Liver (tissue), 9 donors: ENCODE data around the gene SP2. TPM values are rescaled to one million over a fixed set of nuclear protein-coding genes. Genes with fewer than 3 reads are reported as not detected.

Source experiments
- DNase-seq: peaks from one replicate; pipeline ENCODE4 v3.0.0-alpha.2; 2017; ENCODE audit warnings: low spot score
- H3K27ac ChIP-seq, 2 donors: one replicate each; pipeline ENCODE4 v1.7.0; 2013; ENCODE audit warnings: inconsistent platforms in 2 of 2, low read length in 2 of 2, control low read depth in 1 of 2, low read depth in 1 of 2, mild to moderate bottlenecking in 1 of 2
- H3K27me3 ChIP-seq, 4 donors: one replicate each; pipeline versions ENCODE4 v1.6.1 to v1.7.0; 2013; ENCODE audit warnings: low read length in 3 of 4, inconsistent platforms in 1 of 4, mild to moderate bottlenecking in 1 of 4, moderate library complexity in 1 of 4; ENCODE audit not compliant: control insufficient read depth in 4 of 4, insufficient read depth in 4 of 4
- H3K36me3 ChIP-seq, 4 donors: one replicate each; pipeline versions ENCODE4 v1.6.1 to v1.7.0; 2013; ENCODE audit warnings: low read length in 3 of 4, mild to moderate bottlenecking in 3 of 4, low read depth in 1 of 4, moderate library complexity in 1 of 4; ENCODE audit not compliant: control insufficient read depth in 4 of 4, insufficient read depth in 3 of 4
- H3K4me1 ChIP-seq, 4 donors: one replicate each; pipeline versions ENCODE4 v1.6.1 to v1.7.0; 2013; ENCODE audit warnings: low read length in 3 of 4, mild to moderate bottlenecking in 3 of 4, moderate library complexity in 1 of 4; ENCODE audit not compliant: control insufficient read depth in 4 of 4, insufficient read depth in 4 of 4
- H3K4me3 ChIP-seq, 3 donors: one replicate each; pipeline versions ENCODE4 v1.6.1 to v1.7.0; 2013; ENCODE audit warnings: low read length in 3 of 3, control low read depth in 1 of 3, low read depth in 1 of 3, mild to moderate bottlenecking in 1 of 3
- H3K9ac ChIP-seq, 2 donors: one replicate each; pipeline ENCODE4 v1.7.0; 2013; ENCODE audit warnings: low read length in 2 of 2, mild to moderate bottlenecking in 2 of 2, moderate library complexity in 2 of 2, control low read depth in 1 of 2, low read depth in 1 of 2
- H3K9me3 ChIP-seq, 4 donors: one replicate each; pipeline versions ENCODE4 v1.6.1 to v1.7.0; 2013; ENCODE audit warnings: low read length in 3 of 4; ENCODE audit not compliant: control insufficient read depth in 4 of 4
- CTCF ChIP-seq: fragments of 150-350 bp; IDR thresholded peaks from 2 replicates; pipeline ENCODE4 v1.5.1; 2017; ENCODE audit warnings: improper control_type of control experiment, low read depth, low read length; ENCODE audit not compliant: missing input control
- EGR1 ChIP-seq, 2 donors: IDR thresholded peaks; 2 replicates each; pipeline ENCODE4 v1.6.1; 2016 to 2018; ENCODE audit warnings: antibody characterized with exemption in 2 of 2, low read depth in 2 of 2
- FOXA1 ChIP-seq: IDR thresholded peaks from 2 replicates; pipeline ENCODE4 v1.6.1; 2016; ENCODE audit warnings: antibody characterized with exemption
- FOXA2 ChIP-seq: IDR thresholded peaks from 2 replicates; pipeline ENCODE4 v1.6.1; 2016; ENCODE audit warnings: antibody characterized with exemption
- GABPA ChIP-seq, 2 donors: IDR thresholded peaks in 1 of 2; conservative IDR thresholded peaks in 1 of 2; 2 replicates each; pipeline ENCODE4 v1.6.1; 2016; ENCODE audit warnings: antibody characterized with exemption in 2 of 2, mild to moderate bottlenecking in 1 of 2, moderate library complexity in 1 of 2
- HNF4A ChIP-seq, 2 donors: conservative IDR thresholded peaks; 2 replicates each; pipeline ENCODE4 v1.6.1; 2016; ENCODE audit warnings: antibody characterized with exemption in 2 of 2, mild to moderate bottlenecking in 2 of 2
- HNF4G ChIP-seq: IDR thresholded peaks from 2 replicates; pipeline ENCODE4 v1.6.1; 2016; ENCODE audit warnings: antibody characterized with exemption
- JUND ChIP-seq, 2 donors: IDR thresholded peaks; 2 replicates each; pipeline ENCODE4 v1.6.1; 2016; ENCODE audit warnings: antibody characterized with exemption in 2 of 2
- NR2F2 ChIP-seq: IDR thresholded peaks from 2 replicates; pipeline ENCODE4 v1.6.1; 2016; ENCODE audit warnings: antibody characterized with exemption
- RAD21 ChIP-seq, 2 donors: IDR thresholded peaks; 2 replicates each; pipeline ENCODE4 v1.6.1; 2016; ENCODE audit warnings: antibody characterized with exemption in 2 of 2, mild to moderate bottlenecking in 2 of 2
- RXRA ChIP-seq, 2 donors: IDR thresholded peaks; 2 replicates each; pipeline ENCODE4 v1.6.1; 2017 to 2018; ENCODE audit warnings: antibody characterized with exemption in 2 of 2, mild to moderate bottlenecking in 1 of 2
- SP1 ChIP-seq: IDR thresholded peaks from 2 replicates; pipeline ENCODE4 v1.6.1; 2018; ENCODE audit warnings: antibody characterized with exemption, mild to moderate bottlenecking
- TAF1 ChIP-seq: conservative IDR thresholded peaks from 2 replicates; pipeline ENCODE4 v1.6.1; 2016; ENCODE audit warnings: antibody characterized with exemption, mild to moderate bottlenecking
- YY1 ChIP-seq: IDR thresholded peaks from 2 replicates; pipeline ENCODE4 v1.6.1; 2016; ENCODE audit warnings: antibody characterized with exemption, mild to moderate bottlenecking
- WGBS: extraction: QIAGEN DNeasy Blood & Tissue Kit; methylation state at CpG from one replicate; pipeline ENCODE4 v1.1.7; 2013; 5-methylcytosine and 5-hydroxymethylcytosine counted together
- polyA plus RNA-seq, 2 donors: library from polyadenylated mRNA; stranded (reverse) in 1 of 2; unstranded in 1 of 2; fragments of 200-250 nt in 1 of 2; fragments of >200 nt in 1 of 2; fragmentation: Nextera tagmentation in 1 of 2; extraction: Ambion mirVana in 1 of 2; gene quantifications; one replicate each; pipeline versions ENCODE4 v1.2.1 to v1.2.3, GENCODE V29; 2013 to 2015
- total RNA-seq, 2 donors: library from RNA; depleted of rRNA; stranded (reverse); fragments of >200 nt; gene quantifications; one replicate each; pipeline ENCODE4 v1.2.3, GENCODE V29; 2014
- TF ChIP-seq, protein P1 (sequence below): IDR thresholded peaks from 2 replicates; pipeline ENCODE4 v1.6.1; 2016; ENCODE audit warnings: antibody characterized with exemption
- TF ChIP-seq, protein P2 (sequence below): IDR thresholded peaks from 2 replicates; pipeline ENCODE4 v1.6.1; 2016; ENCODE audit warnings: antibody characterized with exemption, mild to moderate bottlenecking
- TF ChIP-seq, protein P3 (sequence below): IDR thresholded peaks from 2 replicates; pipeline ENCODE4 v1.6.1; 2016; ENCODE audit warnings: antibody characterized with exemption
- TF ChIP-seq, protein P4 (sequence below): IDR thresholded peaks from 2 replicates; pipeline ENCODE4 v1.6.1; 2016; ENCODE audit warnings: antibody characterized with exemption
- donor health status: healthy.
- donor health status: healthy.
- donor health status: healthy.
- donor health status: healthy.
- donor health status: healthy.

Gene SP2
- total and polyA plus RNA-seq, 4 donors: 2.2 to 5.7 (median 3.8) TPM

DNA sequence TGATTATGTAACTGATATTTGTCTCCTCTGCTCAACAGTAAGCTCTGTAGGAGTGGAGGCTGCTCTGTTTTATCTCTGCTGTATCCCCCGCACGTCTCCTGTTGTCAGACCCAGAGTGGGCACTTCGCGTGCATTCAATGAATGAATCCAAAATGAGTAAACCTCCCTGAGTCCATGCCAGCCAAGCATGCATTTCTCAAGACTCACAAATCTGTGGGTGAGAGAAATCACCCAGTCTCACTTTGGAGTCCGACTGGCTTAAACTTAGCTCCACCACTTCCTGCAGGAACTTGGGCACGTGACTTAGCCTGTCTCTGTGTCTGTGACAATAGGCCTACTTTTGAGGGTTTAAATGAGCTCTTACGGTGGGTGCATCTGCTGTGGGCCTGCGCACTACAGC is 49.0 kb downstream of the SP2 start:
- WGBS: 61% methylated on average over 8 of the region's 8 CpGs
- peaks cover 0 to 7% (median 4%) of the 10 kb centered on the region in 4 donors for H3K36me3 ChIP-seq
- TF ChIP-seq EGR1 (IDR thresholded peaks at IDR 0.05; ENCODE audit: low read depth in 2 of 2) (no peak), JUND (IDR thresholded peaks at IDR 0.05) (no peak), HNF4A (conservative IDR thresholded peaks at IDR 0.05) (no peak), FOXA1 (no peak)
- peak overlapping the region; percentile 59 to 84 for H3K27ac ChIP-seq
- no peak overlapping the region for H3K9ac ChIP-seq
- DNase-seq: no peak
- peaks cover 14 to 83% (median 71%) of the 10 kb centered on the region in 4 donors for H3K4me1 ChIP-seq
- H3K4me3 ChIP-seq: no peak overlapping the region
- no peaks in the 10 kb centered on the region for H3K9me3 ChIP-seq
- no peaks in the 10 kb centered on the region for H3K27me3 ChIP-seq

DNA sequence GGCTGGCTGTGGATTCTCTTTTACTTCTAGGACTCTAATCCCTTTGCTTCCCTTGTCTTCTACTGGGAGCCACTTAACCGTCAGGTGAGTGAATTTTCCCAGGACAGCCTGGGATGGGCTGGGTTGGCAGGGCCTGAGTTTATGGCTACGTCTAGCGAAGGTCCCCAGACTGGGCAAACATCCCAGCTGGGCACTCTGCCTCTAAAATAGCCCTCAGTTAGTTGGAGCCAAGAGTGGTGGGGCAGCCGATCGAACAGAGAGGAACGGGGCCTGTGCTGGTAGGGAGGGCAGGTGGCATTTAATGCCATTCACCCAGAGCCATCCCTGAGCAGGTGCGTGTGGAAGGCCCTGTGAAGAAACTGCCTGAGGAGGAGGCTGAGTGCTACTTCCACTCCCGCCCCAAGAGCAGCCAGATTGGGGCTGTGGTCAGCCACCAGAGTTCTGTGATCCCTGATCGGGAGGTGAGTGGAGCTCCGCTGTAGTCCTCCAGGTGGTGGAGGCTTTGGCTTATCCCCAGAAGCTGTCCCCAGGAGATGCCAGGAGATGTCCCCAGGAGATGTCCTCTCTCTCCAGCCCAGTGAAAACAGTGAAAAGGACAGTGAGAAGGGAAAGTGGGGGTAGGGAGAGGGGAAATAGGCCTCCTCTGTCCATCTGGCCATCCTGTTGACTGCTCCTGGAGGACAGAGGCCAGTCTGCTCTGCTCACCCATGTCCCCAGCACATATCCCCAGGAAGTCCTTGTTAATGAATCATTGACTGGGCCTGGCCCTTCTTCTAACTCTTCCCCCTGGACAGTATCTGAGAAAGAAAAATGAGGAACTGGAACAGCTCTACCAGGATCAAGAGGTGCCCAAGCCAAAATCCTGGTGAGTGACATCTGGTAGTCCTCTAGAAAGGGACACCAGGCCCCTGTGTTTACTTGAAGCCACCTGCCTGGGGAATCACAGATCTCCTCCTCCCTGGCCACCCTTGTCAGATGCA is 49.8 kb downstream of the SP2 start:
- no peak overlapping the region for H3K9ac ChIP-seq
- DNase-seq: no peak
- WGBS: 35% methylated on average over 10 of the region's 10 CpGs
- H3K4me1 ChIP-seq: peaks cover 16 to 83% (median 72%) of the 10 kb centered on the region in 4 donors
- TF ChIP-seq TAF1 (no peak), RAD21 (IDR thresholded peaks at IDR 0.05) (no peak), FOXA1 (no peak), SP1 (peak; percentile 37), HNF4G (no peak), HNF4A (conservative IDR thresholded peaks at IDR 0.05) (peak; percentile 37 to 40), FOXA2 (no peak), YY1 (peak; percentile 29), GABPA (IDR thresholded peaks at IDR 0.05 in 1 of 2, conservative IDR thresholded peaks at IDR 0.05 in 1 of 2) (no peak), RXRA (IDR thresholded peaks at IDR 0.05) (peak; percentile 21 to 42), NR2F2 (no peak), EGR1 (IDR thresholded peaks at IDR 0.05; ENCODE audit: low read depth in 2 of 2) (no peak), JUND (IDR thresholded peaks at IDR 0.05) (no peak), CTCF (no peak)
- TF ChIP-seq, protein P1, sequence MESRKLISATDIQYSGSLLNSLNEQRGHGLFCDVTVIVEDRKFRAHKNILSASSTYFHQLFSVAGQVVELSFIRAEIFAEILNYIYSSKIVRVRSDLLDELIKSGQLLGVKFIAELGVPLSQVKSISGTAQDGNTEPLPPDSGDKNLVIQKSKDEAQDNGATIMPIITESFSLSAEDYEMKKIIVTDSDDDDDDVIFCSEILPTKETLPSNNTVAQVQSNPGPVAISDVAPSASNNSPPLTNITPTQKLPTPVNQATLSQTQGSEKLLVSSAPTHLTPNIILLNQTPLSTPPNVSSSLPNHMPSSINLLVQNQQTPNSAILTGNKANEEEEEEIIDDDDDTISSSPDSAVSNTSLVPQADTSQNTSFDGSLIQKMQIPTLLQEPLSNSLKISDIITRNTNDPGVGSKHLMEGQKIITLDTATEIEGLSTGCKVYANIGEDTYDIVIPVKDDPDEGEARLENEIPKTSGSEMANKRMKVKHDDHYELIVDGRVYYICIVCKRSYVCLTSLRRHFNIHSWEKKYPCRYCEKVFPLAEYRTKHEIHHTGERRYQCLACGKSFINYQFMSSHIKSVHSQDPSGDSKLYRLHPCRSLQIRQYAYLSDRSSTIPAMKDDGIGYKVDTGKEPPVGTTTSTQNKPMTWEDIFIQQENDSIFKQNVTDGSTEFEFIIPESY: no peak
- TF ChIP-seq, protein P2, sequence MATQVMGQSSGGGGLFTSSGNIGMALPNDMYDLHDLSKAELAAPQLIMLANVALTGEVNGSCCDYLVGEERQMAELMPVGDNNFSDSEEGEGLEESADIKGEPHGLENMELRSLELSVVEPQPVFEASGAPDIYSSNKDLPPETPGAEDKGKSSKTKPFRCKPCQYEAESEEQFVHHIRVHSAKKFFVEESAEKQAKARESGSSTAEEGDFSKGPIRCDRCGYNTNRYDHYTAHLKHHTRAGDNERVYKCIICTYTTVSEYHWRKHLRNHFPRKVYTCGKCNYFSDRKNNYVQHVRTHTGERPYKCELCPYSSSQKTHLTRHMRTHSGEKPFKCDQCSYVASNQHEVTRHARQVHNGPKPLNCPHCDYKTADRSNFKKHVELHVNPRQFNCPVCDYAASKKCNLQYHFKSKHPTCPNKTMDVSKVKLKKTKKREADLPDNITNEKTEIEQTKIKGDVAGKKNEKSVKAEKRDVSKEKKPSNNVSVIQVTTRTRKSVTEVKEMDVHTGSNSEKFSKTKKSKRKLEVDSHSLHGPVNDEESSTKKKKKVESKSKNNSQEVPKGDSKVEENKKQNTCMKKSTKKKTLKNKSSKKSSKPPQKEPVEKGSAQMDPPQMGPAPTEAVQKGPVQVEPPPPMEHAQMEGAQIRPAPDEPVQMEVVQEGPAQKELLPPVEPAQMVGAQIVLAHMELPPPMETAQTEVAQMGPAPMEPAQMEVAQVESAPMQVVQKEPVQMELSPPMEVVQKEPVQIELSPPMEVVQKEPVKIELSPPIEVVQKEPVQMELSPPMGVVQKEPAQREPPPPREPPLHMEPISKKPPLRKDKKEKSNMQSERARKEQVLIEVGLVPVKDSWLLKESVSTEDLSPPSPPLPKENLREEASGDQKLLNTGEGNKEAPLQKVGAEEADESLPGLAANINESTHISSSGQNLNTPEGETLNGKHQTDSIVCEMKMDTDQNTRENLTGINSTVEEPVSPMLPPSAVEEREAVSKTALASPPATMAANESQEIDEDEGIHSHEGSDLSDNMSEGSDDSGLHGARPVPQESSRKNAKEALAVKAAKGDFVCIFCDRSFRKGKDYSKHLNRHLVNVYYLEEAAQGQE: no peak
- TF ChIP-seq, protein P3, sequence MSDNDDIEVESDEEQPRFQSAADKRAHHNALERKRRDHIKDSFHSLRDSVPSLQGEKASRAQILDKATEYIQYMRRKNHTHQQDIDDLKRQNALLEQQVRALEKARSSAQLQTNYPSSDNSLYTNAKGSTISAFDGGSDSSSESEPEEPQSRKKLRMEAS: no peak
- TF ChIP-seq, protein P4, sequence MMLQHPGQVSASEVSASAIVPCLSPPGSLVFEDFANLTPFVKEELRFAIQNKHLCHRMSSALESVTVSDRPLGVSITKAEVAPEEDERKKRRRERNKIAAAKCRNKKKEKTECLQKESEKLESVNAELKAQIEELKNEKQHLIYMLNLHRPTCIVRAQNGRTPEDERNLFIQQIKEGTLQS: no peak
- H3K27ac ChIP-seq: peak overlapping the region; percentile 59 to 84
- H3K36me3 ChIP-seq: peaks cover 0 to 7% (median 4%) of the 10 kb centered on the region in 4 donors
- H3K4me3 ChIP-seq: no peak overlapping the region
- no peaks in the 10 kb centered on the region for H3K27me3 ChIP-seq
- H3K9me3 ChIP-seq: no peaks in the 10 kb centered on the region
